Activated CD8-positive, alpha-beta memory T cell treated with anti-CD3 and anti-CD28 coated beads, Interleukin-2, amount 50 U/mL, for 24 hours (primary cell): ENCODE results near the gene KRT37.
"Not testable (repeated sequence)": the region's sequence is repeated elsewhere in the genome, so short reads cannot be mapped to it uniquely, and the experiment has no call there.

Experiments
- DNase-seq: peaks from one replicate; pipeline ENCODE4 v3.0.0-alpha.2; 2020; ENCODE audit errors: extremely low read depth

KRT37 gene

DNA sequence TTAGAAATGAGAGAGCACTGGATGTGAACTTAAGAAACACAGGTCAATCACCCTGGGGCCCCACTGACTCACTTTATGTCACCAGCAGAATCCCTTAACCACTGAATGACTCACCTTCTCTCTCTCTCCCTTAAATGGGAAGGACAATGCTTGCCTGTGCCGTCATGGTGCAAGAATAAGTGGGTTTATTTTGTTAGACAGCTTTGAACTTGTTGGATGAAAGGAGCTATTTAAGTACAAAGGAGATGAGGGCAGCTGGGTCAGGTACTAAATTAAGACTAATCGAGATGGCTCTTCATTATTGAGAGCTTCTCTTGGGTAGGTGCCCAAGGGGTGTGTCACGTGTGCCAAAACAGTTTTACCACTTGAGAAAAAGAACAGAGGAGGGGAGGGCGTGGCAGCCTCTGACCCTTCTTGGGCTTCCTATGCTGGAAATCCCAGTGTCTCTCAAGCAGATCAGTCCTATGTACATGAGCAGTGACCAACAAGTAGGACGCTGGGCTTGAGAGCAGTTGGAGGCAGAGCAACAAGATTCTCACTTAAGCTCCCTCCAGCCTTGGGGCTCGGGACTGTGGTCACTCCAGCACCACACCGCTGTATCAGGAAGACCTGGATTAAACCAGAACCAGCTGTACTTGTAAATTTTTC lies 20.2 kb downstream of the KRT37 start:
- peak; percentile 19 for DNase-seq

DNA sequence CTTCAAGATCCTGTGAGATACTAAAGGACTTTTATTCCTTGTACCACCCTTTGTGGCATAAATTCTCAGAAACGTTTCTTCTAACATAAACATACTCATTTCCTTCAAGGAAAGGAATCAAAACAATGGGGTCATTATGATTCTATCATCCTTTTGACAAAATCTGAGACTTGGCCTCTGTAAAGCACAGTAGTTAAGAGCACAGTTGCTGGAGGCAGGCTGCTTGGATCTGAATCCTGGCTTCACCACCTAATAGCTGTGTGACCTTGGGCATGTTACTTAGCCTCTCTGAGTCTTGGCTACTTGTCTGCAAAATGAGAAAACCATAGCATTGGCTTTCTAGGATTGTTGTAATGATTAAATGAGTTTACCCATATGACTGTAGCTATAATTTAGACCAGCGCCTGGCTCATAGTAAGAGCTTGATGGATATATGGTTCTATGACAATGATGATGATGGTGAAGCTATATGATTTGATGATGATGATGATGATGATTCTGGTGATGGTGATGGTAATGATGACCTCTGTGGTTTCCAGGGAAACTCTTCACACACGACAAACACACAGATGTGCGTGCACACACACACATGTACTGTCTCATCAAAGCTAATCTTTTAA lies 20.9 kb downstream of the KRT37 start:
- DNase-seq, result no peak

- no peak for DNase-seq
Measured at GRCh38 chr17:41402161-41402560, 22.2 kb downstream of the KRT37 start.

GRCh38 chr17:41396996-41397660 lies 27.3 kb downstream of the KRT37 start, which contains the start of gene KRT31:
KRT31 (minus strand) TSS chr17:41397608; CDS start chr17:41397539, 69 bp downstream.
- no peak for DNase-seq

DNA sequence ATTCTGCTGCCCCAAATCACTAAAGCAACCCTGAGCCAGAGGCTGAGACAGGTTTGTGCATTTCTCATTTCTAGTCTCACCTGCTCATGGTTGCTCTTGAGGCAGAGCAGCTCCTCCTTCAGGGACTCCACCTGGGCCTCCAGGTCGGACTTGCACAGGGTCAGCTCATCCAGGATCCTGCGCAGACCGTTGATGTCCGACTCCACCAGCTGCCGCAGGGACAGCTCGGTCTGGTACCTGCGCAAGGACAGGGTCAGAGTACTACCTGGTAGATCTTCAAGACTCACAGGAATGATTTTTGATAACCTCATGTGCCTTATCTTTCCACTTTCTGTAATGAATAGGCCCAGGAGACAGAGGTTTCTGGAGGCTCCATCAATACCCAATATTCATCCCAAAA lies 28.0 kb downstream of the KRT37 start:
- DNase-seq, result no peak

- no peak for DNase-seq
Measured at GRCh38 chr17:41395611-41396010, 28.8 kb downstream of the KRT37 start.

- DNase-seq, result not testable (repeated sequence)
Measured at GRCh38 chr17:41395044-41395443, 29.3 kb downstream of the KRT37 start.

GRCh38 chr17:41394254-41394996 lies 30.0 kb downstream of the KRT37 start:
- no peak for DNase-seq

GRCh38 chr17:41393826-41394225 lies 30.6 kb downstream of the KRT37 start:
- DNase-seq, result no peak

- DNase-seq, result no peak
Measured at GRCh38 chr17:41393294-41393693, 31.1 kb downstream of the KRT37 start.

DNA sequence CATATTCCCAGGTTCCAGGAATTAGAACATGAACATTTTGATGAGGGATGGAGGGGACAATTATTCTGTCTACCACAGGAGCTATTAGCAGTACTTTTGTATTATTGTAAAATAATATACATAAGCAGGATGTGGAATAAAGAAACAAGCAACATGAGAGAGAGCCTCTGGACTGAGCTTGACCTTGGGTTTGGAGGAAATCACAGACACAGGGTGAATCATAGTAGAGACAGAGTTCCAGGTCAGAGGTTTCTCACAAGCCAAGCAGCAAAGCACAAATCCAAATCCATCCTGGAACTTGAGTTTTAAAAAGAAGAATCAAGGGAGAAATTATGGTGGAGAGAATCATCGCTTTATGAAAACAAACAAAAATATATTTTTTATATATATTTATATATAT lies 32.1 kb downstream of the KRT37 start:
- DNase-seq, result no peak

DNA sequence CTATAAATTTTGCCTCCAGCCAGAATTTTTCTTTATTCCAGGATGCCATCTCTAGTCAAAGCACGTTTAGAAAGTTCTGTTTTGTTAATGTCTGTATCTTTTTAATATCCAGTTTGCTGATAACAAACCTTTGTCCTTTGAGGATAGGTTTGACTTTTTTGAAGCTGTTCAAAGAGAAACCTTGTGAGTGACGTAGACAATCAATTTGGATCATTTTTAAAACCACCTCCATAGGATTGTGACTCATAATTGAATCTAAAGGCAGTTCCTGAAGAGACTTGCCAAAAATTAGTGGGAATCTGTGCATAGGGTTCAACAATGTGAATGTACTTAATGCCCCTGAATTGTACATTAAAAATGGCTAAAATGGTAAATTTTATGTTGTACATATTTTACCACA lies 32.9 kb downstream of the KRT37 start:
- no peak for DNase-seq

DNA sequence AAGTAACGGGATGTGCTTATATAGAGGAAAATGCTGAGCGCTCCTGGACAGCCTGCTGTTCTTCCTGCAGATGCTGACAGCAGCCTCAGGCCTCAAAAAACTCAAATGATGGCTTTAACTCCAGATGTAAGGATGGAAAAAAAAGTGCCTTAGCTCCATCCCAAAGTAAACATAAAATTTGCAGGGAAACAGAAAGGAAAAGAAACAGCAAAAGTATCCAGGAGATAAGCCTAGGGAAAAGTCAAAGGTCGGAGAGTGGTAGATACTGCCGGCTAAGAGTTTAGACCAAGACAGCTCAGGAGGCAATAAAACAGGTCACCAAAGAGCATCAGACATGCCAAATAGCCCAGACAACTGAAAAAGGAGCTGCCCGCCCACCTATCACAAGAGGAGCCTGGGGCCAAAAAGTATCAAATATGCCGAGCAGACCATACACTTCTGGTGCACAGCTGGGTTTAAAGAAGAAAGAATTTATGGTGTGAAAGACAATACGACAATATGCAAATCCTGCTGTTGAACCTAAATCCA lies 33.9 kb downstream of the KRT37 start:
- DNase-seq, result no peak

DNA sequence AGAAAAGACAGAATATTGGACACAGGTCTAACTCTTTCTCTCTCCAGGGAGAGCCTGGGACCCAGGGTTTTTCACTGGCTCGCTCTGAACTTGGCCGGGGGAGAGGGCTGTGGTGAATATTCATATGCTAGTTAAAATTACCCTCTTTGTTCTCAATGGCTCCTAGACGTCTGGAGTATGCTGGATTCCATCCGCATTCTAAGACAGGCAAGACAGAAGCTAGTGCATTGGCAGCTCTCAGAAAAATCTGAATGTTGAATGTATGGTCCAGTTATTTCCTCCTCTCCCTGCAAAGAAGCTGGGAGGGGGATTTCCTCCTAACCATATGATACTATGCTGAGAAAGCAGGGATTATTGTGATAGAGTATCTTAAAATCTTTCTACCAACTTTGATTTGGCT lies 36.7 kb downstream of the KRT37 start:
- no peak for DNase-seq

GRCh38 chr17:41386227-41386626 lies 38.2 kb downstream of the KRT37 start:
- DNase-seq, result no peak

DNA sequence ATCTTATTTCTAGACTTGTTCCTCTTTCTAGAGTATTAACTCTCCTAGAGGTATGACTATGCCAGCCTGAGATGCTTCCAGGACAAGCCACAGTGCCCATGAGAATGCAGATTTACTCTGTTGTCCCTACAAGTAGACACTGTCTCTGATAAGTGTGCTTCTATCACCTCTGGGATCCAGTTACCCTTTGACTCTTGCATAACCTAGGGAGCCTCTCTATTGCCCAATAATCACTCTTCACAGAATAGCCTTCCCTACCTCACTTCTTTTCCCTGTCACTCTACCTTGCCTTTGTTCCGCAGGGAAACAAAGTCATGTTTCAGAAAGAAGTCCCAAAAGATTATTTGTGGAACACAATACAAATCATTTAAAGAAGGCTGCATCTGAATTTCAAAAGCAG lies 40.7 kb downstream of the KRT37 start:
- DNase-seq, result no peak

- no peak for DNase-seq
Measured at GRCh38 chr17:41382394-41382793, 42.0 kb downstream of the KRT37 start.

DNA sequence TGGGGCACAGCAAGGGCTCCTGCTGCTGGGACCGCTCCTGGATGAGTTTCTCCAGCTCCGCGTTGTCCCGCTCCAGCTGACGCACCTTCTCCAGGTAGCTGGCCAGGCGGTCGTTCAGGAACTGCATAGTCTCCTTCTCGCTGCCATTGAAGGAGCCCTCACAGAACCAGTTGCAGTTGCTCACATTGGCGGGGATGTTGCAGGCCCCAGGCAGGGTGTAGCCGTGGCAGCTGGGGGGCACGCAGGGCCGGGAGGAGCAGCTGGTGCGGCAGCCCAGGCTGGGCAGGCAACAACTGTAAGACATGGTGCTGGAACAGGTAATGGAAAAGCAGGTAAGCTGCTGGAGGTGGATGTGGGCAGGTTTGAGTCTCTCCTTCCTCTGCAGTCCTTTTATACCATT lies 42.4 kb downstream of the KRT37 start, which contains the start of gene KRT34:
TSS of gene KRT34 (minus strand) at position 364 of the 400 bp plus-strand sequence. CDS start at position 304, 60 bp downstream.
- DNase-seq, result not testable (repeated sequence)

GRCh38 chr17:41380091-41380490 lies 44.3 kb downstream of the KRT37 start:
- DNase-seq, result not testable (repeated sequence)

- DNase-seq, result no peak
Measured at GRCh38 chr17:41377546-41377945, 46.8 kb downstream of the KRT37 start.
